HepG2 (cell line): ENCODE results near the gene SNED1. TPM values are rescaled to one million over a fixed set of nuclear protein-coding genes. Genes with fewer than 3 reads are reported as not detected.

Experiments used
- ATAC-seq: fragments of 200-7000 bp; cut with Tn5 transposase; 3 replicates; pipeline ENCODE4 v1.9.1; 2020; ENCODE audit warnings: mild to moderate bottlenecking, moderate library complexity
- BruUV-seq: library from RNA; stranded (reverse); fragments of 400-500 nt; replicated peaks from 2 replicates; lab custom pipeline; 2021; lab: Mats Ljungman, UMichigan
- CTCF ChIA-PET: fragments of 300-600 bp; formaldehyde crosslinking; extraction: SDS; loops from one replicate; lab custom pipeline; 2021; ENCODE audit warnings: low total read pairs, inconsistent platforms, low intra/inter-chr PET ratio; lab: Yijun Ruan, JAX
- POLR2A ChIA-PET: fragments of 350-600 bp; sonication (Branson Sonifier 250); formaldehyde crosslinking; loops from one replicate; lab custom pipeline; 2020; ENCODE audit warnings: antibody characterized with exemption, inconsistent platforms; lab: Yijun Ruan, JAX
- DNase-seq: peaks from one replicate; pipeline ENCODE4 v3.0.0-alpha.2; 2015; ENCODE audit warnings: low spot score
- FAIRE-seq: peaks from 3 replicates; lab custom pipeline; 2011; peaks lifted over from hg19 to GRCh38; lab: Jason Lieb, UNC
- H2AFZ ChIP-seq: one replicate; pipeline ENCODE4 v1.6.1; 2011; ENCODE audit warnings: low read length, inconsistent platforms
- H3K27ac ChIP-seq: fragments of 300-600 bp; 3 replicates; pipeline ENCODE4 v1.8.0; 2011; ENCODE audit warnings: mixed run types, mild to moderate bottlenecking, mixed read lengths, low read length, inconsistent platforms; ENCODE audit not compliant: insufficient read depth; ENCODE audit errors: extremely low read length
- H3K27me3 ChIP-seq, 2 experiments: fragments of 200-600 bp in 1 of 2; 2 replicates in 1 of 2; 3 replicates in 1 of 2; pipeline versions ENCODE4 v1.6.0 to v1.8.0; 2011; ENCODE audit warnings: low read length in 2 of 2, mild to moderate bottlenecking in 2 of 2, moderate library complexity in 2 of 2, inconsistent platforms in 1 of 2; ENCODE audit not compliant: insufficient read depth in 2 of 2, control insufficient read depth in 1 of 2
- H3K36me3 ChIP-seq, 2 experiments: fragments of 200-600 bp in 1 of 2; replicated peaks in 1 of 2; 2 replicates in 1 of 2; 3 replicates in 1 of 2; pipeline versions ENCODE4 v1.5.1 to v1.8.0; 2011; ENCODE audit warnings: low read length in 2 of 2, inconsistent platforms in 1 of 2; ENCODE audit not compliant: insufficient read depth in 2 of 2, control insufficient read depth in 1 of 2
- H3K4me1 ChIP-seq: 2 replicates; pipeline ENCODE4 v1.5.1; 2012; ENCODE audit warnings: low read length, inconsistent platforms; ENCODE audit not compliant: insufficient read depth
- H3K4me2 ChIP-seq: 2 replicates; pipeline ENCODE4 v1.6.0; 2011; ENCODE audit warnings: low read depth, low read length, inconsistent platforms
- H3K4me3 ChIP-seq, 3 experiments: fragments of 200-600 bp in 1 of 3; sonication (generic), shearing (Covaris generic) in 1 of 3; replicated peaks in 1 of 3; 2 replicates each; pipeline ENCODE4 v1.5.1; 2011 to 2016; ENCODE audit warnings: low read length in 3 of 3, inconsistent platforms in 2 of 3, low read depth in 2 of 3, mild to moderate bottlenecking in 2 of 3, control low read depth in 1 of 3, mixed read lengths in 1 of 3; ENCODE audit not compliant: insufficient read depth in 1 of 3
- H3K79me2 ChIP-seq: one replicate; pipeline ENCODE4 v1.6.1; 2011; ENCODE audit warnings: low read length, inconsistent platforms; ENCODE audit not compliant: insufficient read depth
- H3K9ac ChIP-seq: 2 replicates; pipeline ENCODE4 v1.6.0; 2011; ENCODE audit warnings: mild to moderate bottlenecking, low read depth, low read length, inconsistent platforms; ENCODE audit not compliant: insufficient read depth
- H3K9me3 ChIP-seq: 2 replicates; pipeline ENCODE4 v1.5.1; 2012; ENCODE audit warnings: mild to moderate bottlenecking, low read length
- H4K20me1 ChIP-seq: 2 replicates; pipeline ENCODE4 v1.6.0; 2011; ENCODE audit warnings: inconsistent platforms, mild to moderate bottlenecking, low read length, moderate library complexity; ENCODE audit not compliant: insufficient read depth
- CREB1 ChIP-seq, 2 experiments: fragments of 450-650 bp in 1 of 2; IDR thresholded peaks; 2 replicates each; pipeline ENCODE4 v1.6.1; 2016 to 2017; ENCODE audit warnings: control low read depth in 1 of 2, mild to moderate bottlenecking in 1 of 2, missing compliant biosample characterization in 1 of 2, missing genetic modification characterization in 1 of 2
- DNMT3B ChIP-seq: conservative IDR thresholded peaks from 2 replicates; pipeline ENCODE4 v1.6.1; 2016; ENCODE audit warnings: missing biosample characterization, control low read depth
- FOXC1 ChIP-seq: sonication (generic); formaldehyde crosslinking; IDR thresholded peaks from 2 replicates; pipeline ENCODE4 v1.8.0; 2022; ENCODE audit warnings: mild to moderate bottlenecking, missing genetic modification reagents, borderline replicate concordance
- HES4 ChIP-seq: sonication (generic); formaldehyde crosslinking; IDR thresholded peaks from 2 replicates; pipeline ENCODE4 v1.9.0; 2021; ENCODE audit warnings: mild to moderate bottlenecking, missing genetic modification reagents, borderline replicate concordance
- HMG20B ChIP-seq: conservative IDR thresholded peaks from 2 replicates; pipeline ENCODE4 v1.6.1; 2016; ENCODE audit warnings: missing genetic modification reagents, missing compliant biosample characterization
- KDM5A ChIP-seq: fragments of 200-600 bp; sonication (generic); IDR thresholded peaks from 2 replicates; pipeline ENCODE4 v1.7.0; 2018; ENCODE audit warnings: antibody characterized with exemption, mild to moderate bottlenecking, low read length, borderline replicate concordance
- NKX3-1 ChIP-seq: sonication (generic); formaldehyde crosslinking; IDR thresholded peaks from 2 replicates; pipeline ENCODE4 v1.5.0; 2020; ENCODE audit warnings: missing genetic modification reagents
- PHB2 ChIP-seq: fragments of 450-650 bp; IDR thresholded peaks from 2 replicates; pipeline ENCODE4 v1.6.1; 2018; ENCODE audit not compliant: partially characterized antibody
- POLR2AphosphoS2 ChIP-seq: IDR thresholded peaks from 2 replicates; pipeline ENCODE4 v1.6.1; 2011; ENCODE audit warnings: low read depth, low read length, improper control_type of control experiment
- RBM22 ChIP-seq: fragments of 200-400 bp; formaldehyde crosslinking; optimal IDR thresholded peaks from 2 replicates; pipeline ENCODE3; 2017; ENCODE audit warnings: mild to moderate bottlenecking, low read length, moderate library complexity
- ZBTB1 ChIP-seq: sonication (generic); formaldehyde crosslinking; IDR thresholded peaks from 2 replicates; pipeline ENCODE4 v1.4.0; 2020; ENCODE audit warnings: missing genetic modification reagents, borderline replicate concordance
- ZNF20 ChIP-seq: sonication (generic); formaldehyde crosslinking; IDR thresholded peaks from 2 replicates; pipeline ENCODE4 v1.4.0; 2020; ENCODE audit warnings: mild to moderate bottlenecking, moderate library complexity, missing genetic modification reagents
- ZNF230 ChIP-seq: sonication (generic); formaldehyde crosslinking; IDR thresholded peaks from 2 replicates; pipeline ENCODE4 v1.4.0; 2020; ENCODE audit warnings: mild to moderate bottlenecking, missing genetic modification reagents
- ZNF547 ChIP-seq: sonication (generic); formaldehyde crosslinking; IDR thresholded peaks from 2 replicates; pipeline ENCODE4 v1.5.1; 2020; ENCODE audit warnings: mild to moderate bottlenecking, missing genetic modification reagents
- ZSCAN21 ChIP-seq: sonication (generic); formaldehyde crosslinking; IDR thresholded peaks from 2 replicates; pipeline ENCODE4 v1.8.0; 2022; ENCODE audit warnings: mild to moderate bottlenecking, missing genetic modification reagents, moderate library complexity, borderline replicate concordance
- WGBS: methylation state at CpG from one replicate; pipeline ENCODE4 v1.1.6; 2017; ENCODE audit warnings: low lambda C conversion rate; 5-methylcytosine and 5-hydroxymethylcytosine counted together
- in situ Hi-C: cut with HindIII; loops from 2 replicates; pipeline ENCODE4 v1.10.0; 2017; ENCODE audit warnings: low pct_unique_long_range_greater_than_20kb; ENCODE audit not compliant: extremely low pct_ligation_motif_present
- intact Hi-C: fragments of 100-400 bp; cut with micrococcal nuclease; formaldehyde crosslinking; loops from one replicate; pipeline ENCODE4 v1.10.0; 2022; ENCODE audit not compliant: unreplicated experiment
- polyA plus RNA-seq, 8 experiments: library from polyadenylated mRNA; depleted of rRNA in 3 of 8; stranded (reverse) in 7 of 8; unstranded in 1 of 8; fragments of >200 nt; fragmentation: Illumina TruSeq in 4 of 8; extraction: Trizol in 4 of 8; gene quantifications; 2 replicates each; pipeline versions ENCODE4 v1.2.1 to v1.2.3, GENCODE V29; 2011 to 2016; ENCODE audit warnings: low read depth in 4 of 8, missing spikeins in 1 of 8, mixed read lengths in 1 of 8; ENCODE audit not compliant: insufficient read depth in 1 of 8
- total RNA-seq, 5 experiments: library from RNA; depleted of rRNA; stranded (reverse); fragments of >200 nt; fragmentation: Illumina TruSeq; extraction: Trizol; gene quantifications; 2 replicates each; pipeline ENCODE4 v1.2.3, GENCODE V29; 2016; ENCODE audit warnings: low read depth in 1 of 5
- TF ChIP-seq, protein P1 (sequence below): sonication (generic); formaldehyde crosslinking; IDR thresholded peaks from 2 replicates; pipeline ENCODE4 v1.4.0; 2020; ENCODE audit warnings: mild to moderate bottlenecking, missing genetic modification reagents

SNED1 gene
- total and polyA plus RNA-seq, 2 of the 13 experiments (the other 11 are each of a cell fraction or from before 2014, with no cell fraction given) = 0.15 to 0.65 TPM

DNA sequence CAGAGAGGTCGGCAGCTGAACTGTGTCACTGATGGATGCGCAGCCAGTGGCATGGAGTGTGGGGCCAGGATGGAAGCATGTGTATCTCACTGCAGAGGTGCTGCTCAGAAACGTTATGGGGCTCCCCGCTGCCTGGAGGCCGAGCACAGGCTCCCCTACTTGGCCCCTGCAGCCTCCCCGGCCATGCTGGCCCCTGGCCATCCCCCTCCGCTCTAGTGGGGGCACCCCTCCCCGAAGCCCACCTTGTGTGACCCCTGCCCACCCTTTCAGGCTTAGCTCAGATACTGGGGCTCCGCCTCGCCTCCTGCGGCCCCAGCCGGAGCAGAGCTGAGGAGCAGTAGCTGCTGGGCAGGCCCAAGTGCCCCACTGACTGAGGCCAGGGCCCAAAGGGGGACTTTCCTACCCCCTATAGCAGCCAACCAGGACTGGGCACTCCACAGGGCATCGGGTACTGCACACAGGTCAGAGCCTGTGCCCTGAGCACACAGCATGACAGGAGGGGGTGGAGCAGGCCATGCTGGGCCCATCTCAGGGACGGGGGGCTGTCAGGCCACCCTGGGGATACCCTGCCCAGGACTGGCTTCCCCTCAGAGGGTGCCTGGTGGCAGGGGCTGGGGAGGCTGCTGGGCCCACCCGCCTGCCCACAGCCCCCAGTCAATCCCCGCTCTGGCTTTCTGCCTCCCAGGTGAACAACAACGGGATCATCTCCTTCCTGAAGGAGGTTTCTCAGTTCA lies 31.3 kb downstream of the SNED1 start (continued):
- TF ChIP-seq, protein P1, sequence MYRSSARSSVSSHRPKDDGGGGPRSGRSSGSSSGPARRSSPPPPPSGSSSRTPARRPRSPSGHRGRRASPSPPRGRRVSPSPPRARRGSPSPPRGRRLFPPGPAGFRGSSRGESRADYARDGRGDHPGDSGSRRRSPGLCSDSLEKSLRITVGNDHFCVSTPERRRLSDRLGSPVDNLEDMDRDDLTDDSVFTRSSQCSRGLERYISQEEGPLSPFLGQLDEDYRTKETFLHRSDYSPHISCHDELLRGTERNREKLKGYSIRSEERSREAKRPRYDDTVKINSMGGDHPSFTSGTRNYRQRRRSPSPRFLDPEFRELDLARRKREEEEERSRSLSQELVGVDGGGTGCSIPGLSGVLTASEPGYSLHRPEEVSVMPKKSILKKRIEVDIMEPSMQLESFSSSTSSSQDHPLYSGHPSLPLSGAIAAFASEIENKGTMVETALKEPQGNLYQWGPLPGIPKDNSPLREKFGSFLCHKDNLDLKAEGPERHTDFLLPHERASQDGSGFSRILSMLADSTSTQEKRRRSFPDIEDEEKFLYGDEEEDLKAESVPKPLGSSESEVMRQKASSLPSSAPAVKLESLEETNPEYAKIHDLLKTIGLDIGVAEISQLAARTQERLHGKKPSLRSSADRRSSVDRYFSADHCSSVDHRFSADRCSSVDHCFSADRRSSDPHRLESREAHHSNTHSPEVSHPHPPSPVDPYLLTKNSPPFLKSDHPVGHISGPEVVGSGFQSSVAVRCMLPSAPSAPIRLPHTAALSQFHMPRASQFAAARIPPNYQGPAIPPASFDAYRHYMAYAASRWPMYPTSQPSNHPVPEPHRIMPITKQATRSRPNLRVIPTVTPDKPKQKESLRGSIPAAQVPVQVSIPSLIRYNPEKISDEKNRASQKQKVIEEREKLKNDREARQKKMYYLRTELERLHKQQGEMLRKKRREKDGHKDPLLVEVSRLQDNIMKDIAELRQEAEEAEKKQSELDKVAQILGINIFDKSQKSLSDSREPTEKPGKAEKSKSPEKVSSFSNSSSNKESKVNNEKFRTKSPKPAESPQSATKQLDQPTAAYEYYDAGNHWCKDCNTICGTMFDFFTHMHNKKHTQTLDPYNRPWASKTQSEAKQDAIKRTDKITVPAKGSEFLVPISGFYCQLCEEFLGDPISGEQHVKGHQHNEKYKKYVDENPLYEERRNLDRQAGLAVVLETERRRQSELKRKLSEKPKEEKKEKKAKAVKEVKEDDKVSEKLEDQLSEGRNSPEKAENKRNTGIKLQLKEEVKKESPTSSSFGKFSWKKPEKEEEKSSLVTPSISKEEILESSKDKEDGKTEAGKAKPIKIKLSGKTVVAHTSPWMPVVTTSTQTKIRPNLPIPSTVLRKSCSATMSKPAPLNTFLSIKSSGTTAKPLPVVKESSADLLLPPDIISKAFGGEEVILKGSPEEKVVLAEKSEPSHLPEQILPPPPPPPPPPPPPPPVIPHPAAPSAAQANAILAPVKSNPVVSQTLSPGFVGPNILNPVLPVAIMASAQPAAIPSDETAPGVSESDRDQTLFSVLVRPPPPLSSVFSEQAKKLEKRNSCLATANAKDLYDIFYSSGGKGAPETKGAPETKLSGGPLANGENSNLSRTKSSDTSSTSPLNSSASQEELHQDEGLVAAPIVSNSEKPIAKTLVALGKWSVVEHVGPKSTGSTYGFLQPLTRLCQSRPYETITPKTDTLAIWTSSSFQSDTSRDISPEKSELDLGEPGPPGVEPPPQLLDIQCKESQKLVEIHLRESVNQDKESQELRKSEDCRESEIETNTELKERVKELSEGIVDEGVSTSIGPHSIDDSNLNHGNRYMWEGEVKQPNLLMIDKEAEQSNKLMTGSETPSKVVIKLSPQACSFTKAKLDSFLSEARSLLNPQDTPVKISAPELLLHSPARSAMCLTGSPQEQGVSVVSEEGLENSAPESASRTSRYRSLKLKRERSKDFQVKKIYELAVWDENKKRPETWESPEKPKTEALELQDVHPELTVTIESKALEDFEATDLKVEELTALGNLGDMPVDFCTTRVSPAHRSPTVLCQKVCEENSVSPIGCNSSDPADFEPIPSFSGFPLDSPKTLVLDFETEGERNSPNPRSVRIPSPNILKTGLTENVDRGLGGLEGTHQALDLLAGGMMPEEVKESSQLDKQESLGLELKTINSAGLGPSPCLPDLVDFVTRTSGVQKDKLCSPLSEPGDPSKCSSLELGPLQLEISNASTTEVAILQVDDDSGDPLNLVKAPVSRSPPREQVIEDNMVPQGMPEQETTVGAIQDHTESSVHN (CRISPR knock-in tag) = no peak
- TF ChIP-seq ZNF547 (CRISPR knock-in tag) = no peak

DNA sequence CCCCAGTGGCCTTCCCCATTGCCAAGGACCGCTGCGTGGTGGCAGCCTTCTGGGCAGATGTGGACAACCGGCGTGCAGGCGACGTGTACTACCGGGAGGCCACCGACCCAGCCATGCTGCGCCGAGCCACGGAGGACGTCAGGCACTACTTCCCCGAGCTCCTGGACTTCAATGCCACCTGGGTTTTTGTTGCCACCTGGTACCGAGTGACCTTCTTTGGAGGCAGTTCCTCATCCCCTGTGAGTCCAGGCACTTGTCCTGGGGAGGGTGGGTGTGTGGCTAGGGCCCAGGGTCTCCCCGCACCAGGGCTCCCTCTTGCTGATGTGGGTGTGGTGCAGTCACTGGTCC lies 31.9 kb downstream of the SNED1 start:
- in situ Hi-C loops = no loop called here
- no peaks in the 10 kb centered on the region for H3K79me2 ChIP-seq
- DNase-seq (no peak), ATAC-seq (no peak), FAIRE-seq (no peak)
- no peak overlapping the region for H2AFZ ChIP-seq
- no peak overlapping the region for H3K4me3 ChIP-seq
- 81% methylated on average over 15 of the region's 15 CpGs for WGBS
- BruUV-seq = no TSS peak
- H3K4me1 ChIP-seq = peaks cover 8% of the 10 kb centered on the region; the same call in 1 of the 2 replicates
- no peaks in the 10 kb centered on the region; a peak in 1 of 5 replicates for H3K27me3 ChIP-seq
- H3K27ac ChIP-seq = no peak overlapping the region
- ChIA-PET POLR2A (no interaction called here), CTCF (no interaction called here)
- intact Hi-C loops = no loop called here
- H3K36me3 ChIP-seq = no peaks in the 10 kb centered on the region
- H3K9me3 ChIP-seq = peaks cover 21% of the 10 kb centered on the region
- no peak overlapping the region for H3K9ac ChIP-seq
- no peak overlapping the region for H3K4me2 ChIP-seq
- H4K20me1 ChIP-seq = no peaks in the 10 kb centered on the region
- TF ChIP-seq FOXC1 (CRISPR knock-in tag) (no peak), ZBTB1 (CRISPR knock-in tag) (no peak), PHB2 (no peak), KDM5A (no peak), CREB1 (IDR thresholded peaks at IDR 0.05) (no peak), CREB1 (CRISPR knock-in tag; IDR thresholded peaks at IDR 0.05) (no peak), POLR2AphosphoS2 (no peak), ZNF20 (CRISPR knock-in tag) (no peak), HES4 (CRISPR knock-in tag) (no peak), RBM22 (no peak), DNMT3B (CRISPR knock-in tag) (no peak), HMG20B (CRISPR knock-in tag) (no peak), ZNF230 (CRISPR knock-in tag) (no peak), ZSCAN21 (CRISPR knock-in tag) (no peak), NKX3-1 (CRISPR knock-in tag) (no peak)
